Fibroblast of upper back skin (primary cell): ENCODE data around the gene PGGT1B.

Experiments used
- DNase-seq: peaks from one replicate; pipeline ENCODE4 v3.0.0-alpha.2; 2013

PGGT1B gene

DNA sequence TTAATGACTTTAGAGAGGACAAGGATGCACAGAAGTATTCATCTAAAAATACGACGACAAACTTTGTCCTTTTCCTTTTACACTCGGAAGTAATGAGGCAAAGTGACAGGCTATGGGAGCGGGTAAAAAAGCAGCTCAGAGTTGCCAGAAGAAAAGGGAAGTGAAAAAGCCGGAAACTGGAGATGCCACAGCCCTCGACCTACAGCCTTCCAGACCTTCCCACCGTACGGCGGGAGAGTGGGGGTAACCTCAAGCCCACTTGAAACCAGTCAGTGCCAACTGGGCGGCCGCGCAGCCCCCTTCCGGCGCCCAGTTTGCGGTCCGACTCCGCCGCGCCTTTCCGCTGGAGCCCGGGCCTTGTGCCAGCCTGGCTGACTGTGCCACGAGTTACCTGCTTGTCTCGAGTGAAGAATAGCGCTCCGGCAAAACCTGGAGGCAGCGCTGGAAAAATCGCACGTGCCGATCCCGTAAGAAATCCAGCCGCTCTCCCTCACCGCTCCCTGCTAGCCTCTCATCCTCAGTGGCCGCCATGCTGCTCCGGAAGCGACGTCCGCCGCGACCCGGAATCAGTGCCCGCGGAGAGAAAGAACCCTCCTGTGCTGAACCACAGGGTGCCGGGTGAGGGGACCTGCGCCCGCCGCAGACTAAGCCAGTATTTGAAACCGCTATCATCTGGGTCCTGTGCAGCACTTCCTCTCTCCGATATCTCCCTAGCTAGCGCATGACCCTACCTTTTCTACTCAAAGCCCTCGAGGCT, at the start of gene PGGT1B:
TSS of gene PGGT1B (minus strand) at position 557 of the 757 bp plus-strand sequence. CDS start at position 531, 26 bp downstream.
- DNase-seq: peak; percentile 66

DNA sequence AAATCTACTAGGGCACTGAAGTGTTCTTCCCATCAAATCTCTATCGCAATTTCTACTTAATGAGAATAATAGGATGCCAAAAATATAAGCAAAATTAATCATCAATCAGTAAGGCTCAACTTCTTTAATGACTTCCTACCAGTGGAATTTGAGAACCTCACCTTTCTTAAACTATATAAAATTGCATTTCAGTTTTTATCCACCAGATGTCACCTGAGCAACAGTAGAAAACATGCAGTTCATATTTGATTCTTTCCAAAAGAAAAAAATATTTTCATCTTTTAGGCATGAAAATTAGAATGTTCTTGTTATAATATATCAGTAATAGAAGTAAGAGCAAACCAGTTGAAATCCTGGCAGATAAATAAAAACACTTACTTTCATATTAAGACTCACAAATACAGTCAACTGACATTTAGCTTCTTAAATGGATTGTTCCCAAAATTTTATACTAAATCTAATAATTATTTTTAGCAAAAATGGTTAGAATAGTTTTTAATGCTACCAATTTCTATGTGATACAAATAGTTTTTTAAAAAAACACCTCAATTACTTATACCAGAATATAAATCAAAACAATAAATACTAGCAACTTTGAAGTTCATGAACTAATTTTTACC, 47.2 kb upstream of the PGGT1B start:
- peak; percentile 55 for DNase-seq

DNA sequence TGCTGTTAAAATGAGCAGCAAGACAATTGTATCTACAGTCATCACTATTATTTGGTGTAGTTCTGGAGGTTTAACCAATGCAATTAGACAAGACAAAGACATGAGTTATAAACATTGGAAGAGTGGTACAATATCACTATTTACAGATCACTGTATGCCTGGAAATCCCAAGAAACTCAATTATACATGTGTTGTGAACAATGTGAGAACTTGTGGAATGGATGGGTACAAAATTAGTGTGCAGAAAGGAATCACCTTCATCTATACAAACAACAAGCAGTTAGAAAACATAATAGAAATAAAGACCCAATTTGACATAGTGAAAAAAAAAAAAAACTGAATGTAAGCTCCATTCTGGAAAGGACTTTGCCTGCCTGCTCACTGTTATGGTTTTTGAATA, 46.1 kb upstream of the PGGT1B start:
- no peak for DNase-seq

DNA sequence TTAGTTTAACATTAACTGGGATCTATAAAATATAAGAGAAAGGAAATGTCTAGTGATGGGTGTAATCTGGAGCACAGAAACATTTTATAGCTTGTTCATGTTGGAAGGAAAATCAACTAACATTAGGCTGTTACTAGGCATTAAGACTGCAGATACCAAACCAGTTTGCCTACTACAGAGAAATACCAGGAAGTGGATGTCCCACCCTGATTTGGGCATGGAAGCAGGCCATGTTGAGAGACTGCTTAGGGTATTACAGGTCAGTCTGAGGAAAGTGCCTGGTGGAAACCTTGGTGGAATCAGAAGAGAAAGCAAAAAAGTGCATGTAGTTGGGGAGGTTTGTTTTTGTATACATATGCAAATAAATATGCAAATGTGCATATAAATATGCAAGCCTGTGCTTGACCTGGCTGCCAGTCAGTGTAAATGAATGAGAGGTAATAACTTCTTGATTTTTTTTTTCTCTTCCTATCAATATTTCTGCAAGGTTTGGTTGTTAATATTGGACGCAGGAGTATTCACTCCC, 43.4 kb upstream of the PGGT1B start:
- DNase-seq: no peak

DNA sequence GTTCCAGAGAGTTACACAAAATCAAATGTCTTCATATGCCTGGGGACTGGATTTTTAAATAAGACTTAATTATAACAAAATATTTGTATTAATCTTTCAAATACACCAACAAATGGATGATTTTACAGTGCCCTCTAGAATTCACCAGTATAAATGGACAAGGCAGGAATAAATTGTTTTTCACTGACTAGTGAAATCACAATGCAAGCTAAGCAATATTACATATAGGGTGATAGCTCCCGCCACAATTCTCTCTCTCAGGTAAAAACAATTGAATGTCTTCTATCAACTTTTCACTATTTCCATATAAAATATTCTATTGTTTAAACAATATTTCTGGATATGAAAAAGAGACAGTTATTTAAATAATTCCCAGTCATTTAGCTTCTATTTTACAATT, 41.8 kb upstream of the PGGT1B start:
- DNase-seq: no peak

DNA sequence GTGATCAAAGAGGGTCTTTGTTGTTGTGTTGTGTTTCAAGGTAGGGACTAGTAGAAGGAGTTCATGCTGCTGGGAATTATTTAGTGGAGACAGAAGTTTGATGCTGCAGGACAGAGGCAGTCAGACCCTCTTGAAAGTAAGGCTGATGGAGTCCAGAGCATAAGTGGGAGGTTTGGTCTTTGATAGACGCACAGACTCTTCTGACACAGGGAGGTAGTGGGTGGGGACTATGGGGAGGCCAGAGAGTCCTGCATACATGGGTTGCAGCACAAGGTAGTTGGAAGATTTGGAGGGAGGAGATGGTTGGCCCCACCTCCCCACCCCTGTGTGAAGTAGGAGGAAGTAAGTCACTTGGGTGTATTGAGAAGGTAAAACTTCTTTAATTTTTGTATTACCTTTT, 36.1 kb upstream of the PGGT1B start:
- no peak for DNase-seq

DNA sequence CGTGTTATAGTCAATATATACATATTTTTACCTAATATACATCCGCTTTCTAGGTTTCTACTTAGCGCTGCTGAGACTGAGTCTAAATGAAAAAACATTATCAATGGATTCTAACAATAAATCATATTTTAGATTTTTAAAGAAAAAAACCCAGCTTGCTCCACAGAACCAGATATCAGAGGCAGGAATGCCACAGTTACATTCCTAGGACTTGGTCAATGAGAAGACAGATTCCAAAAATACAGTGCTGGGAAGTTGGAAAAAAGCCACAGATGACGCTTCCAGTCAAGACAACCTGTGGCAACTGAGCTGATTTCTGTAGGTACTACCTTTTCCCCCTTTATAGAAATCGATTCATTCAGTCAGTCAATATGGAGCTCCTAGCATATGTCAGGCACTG, 34.4 kb upstream of the PGGT1B start:
- DNase-seq: peak; percentile 22

DNA sequence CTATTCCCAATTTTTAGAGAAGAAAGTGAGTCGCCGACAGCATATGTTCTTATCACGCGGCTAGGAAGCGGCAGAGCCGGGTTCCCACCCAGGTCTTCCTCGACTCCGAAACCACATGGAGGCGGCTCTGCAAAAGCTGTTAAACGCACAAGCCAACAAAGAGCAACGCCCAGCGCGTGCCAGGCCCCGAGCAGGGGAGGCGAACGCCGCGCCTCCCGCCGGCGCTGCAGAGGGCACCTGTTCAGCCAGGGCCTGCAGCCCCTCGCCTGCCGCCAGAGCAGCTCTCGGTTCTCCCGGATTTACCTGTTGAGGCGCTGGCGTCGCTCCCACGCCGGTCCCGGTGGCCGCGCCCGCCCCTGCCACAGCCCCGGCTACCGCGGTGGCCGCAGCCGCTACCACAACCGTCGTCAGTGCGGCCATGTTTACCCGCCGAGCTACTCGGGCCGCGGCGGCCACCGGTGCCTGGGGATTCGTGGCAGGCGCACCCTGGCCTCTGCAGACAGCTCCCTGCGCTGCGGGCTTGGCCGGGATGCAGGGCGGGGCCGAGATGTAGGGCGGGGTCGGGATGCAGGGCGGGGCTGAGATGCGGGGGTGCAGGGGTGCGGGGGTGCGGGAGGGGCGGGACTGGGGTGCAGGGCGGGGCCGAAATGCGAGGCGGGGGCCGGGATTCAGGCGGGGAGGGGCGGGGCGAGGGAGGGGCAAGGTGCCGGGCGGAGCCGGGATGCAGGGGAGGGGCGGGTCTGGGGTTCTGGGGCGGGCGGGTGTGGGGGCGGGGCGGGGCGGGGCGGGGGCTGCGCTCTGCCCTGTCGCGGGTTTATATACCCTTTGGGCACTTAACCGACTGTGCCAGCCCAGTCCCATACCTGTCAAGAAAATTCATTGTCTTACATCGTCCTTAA, 33.7 kb upstream of the PGGT1B start, which contains the start of gene CCDC112:
TSS of gene CCDC112 (minus strand) at position 531 of the 899 bp plus-strand sequence. CDS start at position 420, 111 bp downstream.
- peak; percentile 64 for DNase-seq

DNA sequence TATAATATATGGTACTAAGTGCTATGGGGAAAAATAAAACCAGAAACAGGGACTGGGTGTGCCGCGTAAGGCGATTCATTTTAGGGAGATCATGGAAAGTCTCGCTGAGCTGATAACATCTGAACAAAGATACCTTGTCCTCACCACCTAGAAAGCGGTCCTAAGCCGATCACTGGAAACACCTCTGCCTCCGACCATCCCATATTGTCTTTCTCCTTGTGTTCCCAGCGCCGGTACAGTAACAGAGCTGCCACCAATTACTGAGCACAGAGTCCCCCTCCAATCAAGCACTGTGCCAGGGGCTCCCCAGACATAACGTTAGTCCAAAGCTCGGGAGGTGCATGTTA, 33.1 kb upstream of the PGGT1B start:
- DNase-seq: no peak

DNA sequence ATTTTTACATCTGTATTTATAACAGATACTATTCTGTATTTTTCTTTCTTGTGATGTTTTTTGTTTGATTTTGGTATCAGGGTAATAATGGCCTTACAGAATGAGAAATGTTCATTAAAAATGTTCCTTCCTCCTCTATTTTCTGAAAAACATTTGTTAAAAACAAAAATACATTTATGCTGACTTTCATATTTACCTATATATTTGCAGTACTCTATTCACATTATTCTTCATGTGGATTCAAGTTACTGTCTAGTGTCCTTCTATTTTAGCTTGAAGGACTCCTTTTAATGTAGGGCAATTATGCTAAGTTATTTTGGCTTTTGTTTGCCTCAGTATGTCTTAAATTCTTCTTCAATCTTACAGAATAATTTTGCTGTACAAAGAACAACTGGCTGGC, 28.7 kb upstream of the PGGT1B start:
- DNase-seq: no peak

DNA sequence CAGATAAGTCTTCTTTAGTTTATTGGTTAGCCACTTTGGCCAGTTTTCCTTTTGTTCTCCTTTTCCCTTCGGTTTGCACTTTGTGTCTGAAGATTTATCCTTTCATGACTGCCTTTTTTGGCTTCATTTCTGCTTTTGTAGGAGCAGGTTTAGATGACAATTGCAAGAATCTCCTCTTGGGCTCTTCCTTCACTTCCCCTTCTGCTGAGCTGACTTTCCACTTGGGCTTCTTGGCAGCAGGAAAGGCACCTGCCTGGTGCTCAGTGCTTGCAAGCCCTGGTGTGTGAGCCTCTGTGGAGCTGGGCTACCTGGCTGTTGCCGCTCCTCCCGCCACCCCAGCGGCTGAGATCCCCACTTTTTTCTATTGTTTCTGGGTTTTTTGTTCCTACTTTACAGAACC, 26.4 kb upstream of the PGGT1B start:
- DNase-seq: no peak

DNA sequence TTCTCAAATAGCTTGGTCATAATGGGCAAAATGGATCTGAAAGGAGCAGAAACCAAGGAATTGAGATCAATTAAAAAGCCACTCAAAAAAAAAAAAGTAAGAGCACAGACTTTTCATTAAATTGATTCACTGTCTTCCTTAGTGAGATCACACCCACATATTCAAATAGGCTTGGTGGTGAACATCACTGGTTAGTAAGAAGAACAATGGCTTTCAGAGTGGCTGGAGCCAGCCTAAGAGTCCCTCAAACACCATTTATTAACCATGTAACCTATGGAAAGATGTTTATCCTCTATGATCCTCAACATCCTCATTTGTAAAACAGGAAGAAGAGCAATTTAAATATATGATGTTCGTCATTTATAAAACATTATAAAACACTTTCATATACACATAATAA, 21.3 kb upstream of the PGGT1B start:
- no peak for DNase-seq

DNA sequence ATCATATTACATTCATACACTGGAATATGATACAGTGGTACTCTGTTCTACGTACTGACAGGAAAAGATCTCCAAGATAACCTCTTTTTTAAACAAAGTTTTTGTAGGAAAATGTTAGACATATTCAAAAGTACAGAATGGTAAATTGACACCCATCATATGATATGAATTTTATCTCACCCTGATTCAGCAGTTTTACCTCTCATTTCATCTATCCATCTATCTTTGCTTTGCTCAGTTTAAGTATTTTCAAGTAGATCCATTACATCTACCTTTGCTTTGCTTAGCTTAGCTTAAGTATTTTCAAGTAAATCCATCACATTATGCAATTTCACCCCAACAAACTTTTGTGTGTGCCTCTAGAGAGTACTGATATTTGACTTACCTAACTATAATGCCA, 19.5 kb upstream of the PGGT1B start:
- no peak for DNase-seq

DNA sequence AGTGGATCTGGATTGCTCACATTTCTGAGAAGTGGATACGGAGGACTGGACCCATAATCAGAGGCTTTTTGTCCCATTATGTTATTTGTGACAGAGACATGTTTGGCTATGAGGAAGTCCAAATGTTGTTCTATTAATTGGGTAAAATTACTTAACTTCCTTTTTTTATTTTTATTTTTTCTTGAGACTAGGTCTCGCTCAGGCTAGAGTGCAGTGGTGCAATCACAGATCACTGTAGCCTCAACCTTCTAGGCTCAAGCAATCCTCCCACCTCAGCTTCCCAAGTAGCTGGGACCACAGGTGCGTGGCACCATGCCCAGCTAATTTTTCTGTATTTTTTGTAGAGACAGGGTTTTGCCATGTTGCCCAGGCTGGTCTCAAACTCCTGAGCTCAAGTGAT, 11.9 kb upstream of the PGGT1B start:
- DNase-seq: no peak

DNA sequence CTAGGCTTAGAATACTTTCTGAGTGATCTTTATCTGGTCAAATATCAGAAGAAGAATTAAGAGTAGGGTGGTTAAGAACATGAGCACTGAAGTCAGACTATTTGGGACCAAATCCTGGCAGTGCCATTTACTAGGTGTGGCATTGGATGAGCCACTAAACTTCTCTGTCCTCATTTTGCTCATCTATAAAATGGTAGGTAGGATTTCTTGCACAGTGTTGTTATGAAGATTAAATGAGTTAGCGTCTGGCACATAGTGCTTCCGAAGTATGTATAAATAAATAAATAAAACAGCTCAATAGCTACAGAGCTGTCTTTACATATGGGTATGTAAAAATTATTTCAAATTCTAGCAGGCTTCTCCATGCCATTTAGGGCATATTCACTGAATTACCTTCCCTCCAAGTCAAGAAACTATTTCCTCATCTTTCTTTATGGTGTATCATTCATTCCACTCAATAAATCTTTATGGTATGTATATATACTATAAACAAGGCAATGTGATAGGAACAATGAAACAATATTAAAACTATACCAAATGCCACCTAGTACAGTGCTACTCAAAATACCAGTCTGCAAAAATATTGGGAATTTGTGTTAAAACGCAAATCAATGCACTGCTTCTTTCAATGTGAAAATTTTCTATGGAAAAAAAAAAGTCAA, 9.8 kb upstream of the PGGT1B start:
- DNase-seq: no peak

DNA sequence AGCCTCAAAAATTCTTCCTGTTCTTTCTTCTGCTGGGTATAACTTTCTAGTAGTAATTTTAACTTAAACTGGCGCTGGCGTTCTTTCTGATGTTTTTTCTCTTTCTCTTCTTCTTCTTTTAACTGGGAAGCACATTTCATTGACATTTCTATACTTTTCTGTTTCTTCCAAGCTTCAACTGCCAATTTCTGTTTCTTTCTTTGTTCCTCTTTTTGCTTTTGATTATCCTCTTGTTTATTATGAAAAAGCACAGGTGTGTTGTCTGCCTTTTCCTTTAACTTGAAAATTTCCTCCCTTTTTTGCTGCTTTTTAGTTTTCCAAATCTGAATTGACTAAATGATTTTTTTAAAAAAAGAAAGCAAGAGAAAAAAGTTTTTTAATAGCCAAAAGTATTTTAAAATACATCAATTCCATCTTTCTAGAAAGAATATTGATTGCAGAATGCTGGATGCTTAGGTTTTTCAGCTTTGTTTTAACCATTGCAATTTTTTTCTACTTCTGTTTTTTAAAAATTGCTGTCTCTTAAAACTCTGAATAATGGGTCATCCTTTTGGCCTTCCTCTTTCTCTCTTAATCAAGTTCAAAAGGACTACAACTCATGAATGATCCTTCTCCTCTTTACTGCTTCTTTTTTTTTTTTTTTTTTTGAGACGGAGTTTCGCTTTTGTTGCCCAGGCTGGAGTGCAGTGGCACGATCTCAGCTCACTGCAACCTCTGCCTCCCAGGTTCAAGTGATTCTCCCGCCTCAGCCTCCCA, 8.8 kb upstream of the PGGT1B start:
- no peak for DNase-seq

DNA sequence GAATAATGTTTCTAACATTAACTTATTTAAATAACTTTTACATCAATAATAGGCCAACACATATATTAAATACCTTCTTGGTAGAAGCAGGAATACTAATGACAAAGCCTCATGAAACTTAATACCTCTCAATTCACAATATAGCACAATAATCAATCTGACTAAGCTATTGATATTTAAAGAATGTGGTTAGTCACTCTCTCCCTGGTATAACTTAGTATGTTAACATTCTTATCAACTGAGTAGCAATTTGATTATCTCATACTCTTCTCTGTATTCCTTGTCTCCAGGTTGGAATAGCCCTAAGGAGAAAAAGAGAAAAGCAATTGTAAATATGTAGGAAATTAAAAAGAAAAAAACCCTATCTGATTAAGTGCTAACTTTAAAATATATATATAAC, 4.9 kb upstream of the PGGT1B start:
- peak; percentile 52 for DNase-seq

DNA sequence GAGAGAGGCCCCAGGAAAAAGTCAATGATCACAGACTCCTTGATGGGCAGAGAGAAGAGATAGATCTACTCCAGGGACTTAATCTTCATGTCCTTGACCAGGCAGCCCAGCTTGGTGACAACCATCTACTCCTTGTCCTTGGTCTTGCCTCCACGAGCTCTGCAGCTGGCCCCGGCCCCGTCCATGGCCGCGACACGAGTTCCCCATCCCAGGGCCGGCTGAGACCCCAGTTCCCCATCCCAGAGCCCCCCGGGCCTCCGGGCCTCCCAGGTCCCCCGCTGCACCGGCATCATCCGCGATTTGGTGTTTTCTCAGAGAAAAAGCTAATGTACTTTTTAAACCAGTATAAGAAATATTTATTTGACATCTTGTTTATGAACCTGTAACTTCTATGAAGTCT, 2.5 kb upstream of the PGGT1B start:
- no peak for DNase-seq

DNA sequence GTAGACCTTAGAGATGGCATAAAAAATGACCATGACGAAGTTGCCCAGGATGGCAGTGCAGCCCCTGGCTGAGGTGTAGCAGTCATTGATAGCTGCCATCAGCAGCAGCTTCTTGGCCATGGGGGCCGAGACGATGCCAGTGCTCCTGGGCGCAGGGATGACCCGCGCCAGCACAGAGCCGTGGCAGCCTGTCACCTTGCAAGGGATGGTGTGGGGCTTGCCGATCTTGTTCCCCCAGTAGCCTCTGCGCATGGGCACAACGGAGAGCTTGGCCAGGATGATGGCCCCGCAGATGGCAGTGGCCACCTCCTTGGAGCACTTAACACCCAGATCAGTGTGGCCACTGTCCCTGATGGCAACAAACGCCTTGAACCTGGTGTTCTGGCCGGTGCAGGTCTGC, 2.1 kb upstream of the PGGT1B start:
- no peak for DNase-seq

DNA sequence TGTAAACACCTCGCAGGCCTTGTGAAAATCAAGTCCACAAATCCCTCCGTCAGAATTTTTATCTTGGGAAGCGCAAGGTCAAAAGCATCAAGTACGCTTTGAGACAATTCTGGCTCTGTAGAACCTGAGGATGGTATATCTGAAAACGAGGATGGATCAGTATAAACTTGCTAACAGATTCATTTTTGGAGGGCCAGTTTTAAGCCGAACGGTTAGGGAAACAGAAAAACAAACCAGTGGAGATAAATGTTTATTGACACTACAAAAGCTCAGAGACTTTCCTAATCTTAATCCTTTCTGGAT, 352 bp upstream of the PGGT1B start:
- DNase-seq: no peak

DNA sequence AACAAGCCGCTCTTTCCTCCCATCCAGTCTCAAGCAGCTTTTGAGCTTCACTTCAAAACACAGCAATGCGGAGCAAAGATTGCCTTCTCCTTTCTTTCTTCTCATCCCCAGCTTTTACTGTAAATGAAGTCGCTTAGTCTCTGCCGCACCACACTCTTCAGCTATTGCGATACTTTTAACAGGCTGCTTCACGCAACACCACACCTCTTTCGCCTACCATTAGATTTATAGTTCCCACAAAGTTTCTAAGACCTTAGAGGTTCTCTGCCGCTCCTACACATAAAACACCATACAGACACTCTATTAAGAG, 711 bp downstream of the PGGT1B start:
- no peak for DNase-seq

DNA sequence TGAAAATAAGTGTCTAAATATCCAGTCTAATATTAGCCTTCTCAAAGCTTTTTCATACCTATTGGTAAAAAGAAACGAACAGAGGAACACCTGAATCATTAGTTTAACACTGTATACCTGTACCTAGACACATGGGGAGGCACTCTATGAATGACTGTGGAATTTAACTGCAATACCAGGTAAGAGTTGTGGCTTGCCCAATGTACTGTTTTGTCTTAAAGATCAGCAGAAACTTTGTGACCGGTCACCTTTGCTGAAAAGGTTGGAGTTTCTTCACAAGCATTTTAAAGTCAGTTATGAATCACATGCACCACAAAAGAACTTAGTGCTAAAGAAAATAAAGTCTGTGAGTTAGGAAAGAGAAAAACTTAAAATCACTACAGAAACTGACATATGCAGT, 2.4 kb downstream of the PGGT1B start:
- no peak for DNase-seq

DNA sequence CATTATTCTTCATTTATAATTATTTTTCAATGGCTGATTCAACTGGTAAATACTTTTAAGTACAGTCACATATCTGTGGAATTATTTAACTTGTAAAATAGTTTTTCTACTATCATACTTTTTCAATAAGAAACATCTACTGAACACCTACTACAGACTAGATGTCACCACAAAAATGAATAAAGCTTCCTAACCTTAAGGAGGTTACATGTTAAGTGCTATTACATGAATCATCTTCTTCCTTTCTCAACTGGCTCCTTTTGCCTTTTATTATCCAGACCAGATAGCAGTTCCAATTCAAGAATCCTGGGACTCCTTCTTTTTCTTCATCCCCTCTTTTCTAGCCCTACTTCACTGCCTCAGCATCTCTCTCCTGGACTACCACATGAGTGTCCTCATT, 4.7 kb downstream of the PGGT1B start:
- peak; percentile 52 for DNase-seq
